ENCODE results near the gene GID8. TPM values are rescaled to one million over a fixed set of nuclear protein-coding genes. Genes with fewer than 3 reads are reported as not detected.

Gene GID8
- total and polyA plus RNA-seq, 2 donors (not counting 3 experiments of a cell fraction or from before 2014, with no cell fraction given) = 25.3 to 34.6 TPM

- no TSS peak for BruUV-seq (replicated peaks)
- dilution Hi-C loops (cut with MboI; ENCODE audit: extremely low pct_ligation_motif_present, low sequenced_read_pairs) = no loop called here
- no peak overlapping the region for H3K27ac ChIP-seq (ENCODE audit: insufficient read depth, low read depth, low read length)
Observed at GRCh38 chr20:62980970-62981369, 43.0 kb downstream of the GID8 start.

More at GRCh38 chr20:62980970-62981369, 43.0 kb downstream of the GID8 start:
- no peak for DNase-seq (ENCODE audit: low read depth, low spot score)
- FAIRE-seq = no peak
- POLR2A ChIA-PET = no interaction called here
- TF ChIP-seq POLR2A (IDR thresholded peaks at IDR 0.05; ENCODE audit: low read depth, low read length) = no peak
- TF ChIP-seq, protein P1, sequence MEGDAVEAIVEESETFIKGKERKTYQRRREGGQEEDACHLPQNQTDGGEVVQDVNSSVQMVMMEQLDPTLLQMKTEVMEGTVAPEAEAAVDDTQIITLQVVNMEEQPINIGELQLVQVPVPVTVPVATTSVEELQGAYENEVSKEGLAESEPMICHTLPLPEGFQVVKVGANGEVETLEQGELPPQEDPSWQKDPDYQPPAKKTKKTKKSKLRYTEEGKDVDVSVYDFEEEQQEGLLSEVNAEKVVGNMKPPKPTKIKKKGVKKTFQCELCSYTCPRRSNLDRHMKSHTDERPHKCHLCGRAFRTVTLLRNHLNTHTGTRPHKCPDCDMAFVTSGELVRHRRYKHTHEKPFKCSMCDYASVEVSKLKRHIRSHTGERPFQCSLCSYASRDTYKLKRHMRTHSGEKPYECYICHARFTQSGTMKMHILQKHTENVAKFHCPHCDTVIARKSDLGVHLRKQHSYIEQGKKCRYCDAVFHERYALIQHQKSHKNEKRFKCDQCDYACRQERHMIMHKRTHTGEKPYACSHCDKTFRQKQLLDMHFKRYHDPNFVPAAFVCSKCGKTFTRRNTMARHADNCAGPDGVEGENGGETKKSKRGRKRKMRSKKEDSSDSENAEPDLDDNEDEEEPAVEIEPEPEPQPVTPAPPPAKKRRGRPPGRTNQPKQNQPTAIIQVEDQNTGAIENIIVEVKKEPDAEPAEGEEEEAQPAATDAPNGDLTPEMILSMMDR (IDR thresholded peaks at IDR 0.05; ENCODE audit: extremely low read depth in 1 of 2, insufficient read depth in 1 of 2, low read depth in 1 of 2, low read length in 2 of 2) = no peak
- no peak for TF ChIP-seq POLR2AphosphoS5 (IDR thresholded peaks at IDR 0.05; ENCODE audit: insufficient read depth, low read depth, low read length)
- no peak for TF ChIP-seq JUN (IDR thresholded peaks at IDR 0.05; ENCODE audit: borderline replicate concordance, insufficient read depth, insufficient read length, low read depth)
- no peak for TF ChIP-seq MAX (IDR thresholded peaks at IDR 0.05; ENCODE audit: insufficient read depth, insufficient read length)
- TF ChIP-seq EZH2 (IDR thresholded peaks at IDR 0.05; ENCODE audit: borderline replicate concordance, low read depth, low read length, severe bottlenecking) = no peak
- Histone ChIP-seq H3K9ac (replicated peaks; ENCODE audit: extremely low read depth, insufficient read depth, low read length) (no peak overlapping the region), H2AFZ (ENCODE audit: low read depth, low read length) (no peak overlapping the region), H3K9me3 (replicated peaks; ENCODE audit: control insufficient read depth, insufficient read depth, low read length) (no peaks in the 10 kb centered on the region), H3K4me2 (ENCODE audit: insufficient read depth, low read length) (no peak overlapping the region), H3K9me1 (replicated peaks; ENCODE audit: control insufficient read depth, extremely low read depth, insufficient read depth, low read length) (no peaks in the 10 kb centered on the region), H3K4me1 (ENCODE audit: control insufficient read depth, extremely low read depth, insufficient read depth, low read length) (no peaks in the 10 kb centered on the region), H4K20me1 (replicated peaks; ENCODE audit: control insufficient read depth, extremely low read depth, insufficient read depth, low read length) (no peaks in the 10 kb centered on the region), H3K4me3 (replicated peaks in 1 of 3; ENCODE audit: insufficient read depth in 1 of 3, low read depth in 1 of 3, low read length in 3 of 3) (no peak overlapping the region), H3K36me3 (ENCODE audit: control insufficient read depth in 2 of 2, extremely low read depth in 1 of 2, insufficient read depth in 2 of 2, low read length in 2 of 2) (no peaks in the 10 kb centered on the region), H3K27me3 (ENCODE audit: control insufficient read depth in 2 of 2, insufficient read depth in 2 of 2, low read length in 2 of 2) (peaks cover 20 to 24% of the 10 kb centered on the region in 2 experiments), H3K79me2 (ENCODE audit: control insufficient read depth, insufficient read depth, low read length) (no peaks in the 10 kb centered on the region)
- CTCF ChIA-PET = interaction anchor here (1.1 to 4.0 kb wide), 2 partner anchors 9 to 28 kb away, joined by 3 to 18 read pairs; no protein-coding TSS in a partner anchor
- intact Hi-C loops (cut with micrococcal nuclease) = no loop called here
